ENCODE results near the gene FTHL17.

Gene FTHL17

DNA sequence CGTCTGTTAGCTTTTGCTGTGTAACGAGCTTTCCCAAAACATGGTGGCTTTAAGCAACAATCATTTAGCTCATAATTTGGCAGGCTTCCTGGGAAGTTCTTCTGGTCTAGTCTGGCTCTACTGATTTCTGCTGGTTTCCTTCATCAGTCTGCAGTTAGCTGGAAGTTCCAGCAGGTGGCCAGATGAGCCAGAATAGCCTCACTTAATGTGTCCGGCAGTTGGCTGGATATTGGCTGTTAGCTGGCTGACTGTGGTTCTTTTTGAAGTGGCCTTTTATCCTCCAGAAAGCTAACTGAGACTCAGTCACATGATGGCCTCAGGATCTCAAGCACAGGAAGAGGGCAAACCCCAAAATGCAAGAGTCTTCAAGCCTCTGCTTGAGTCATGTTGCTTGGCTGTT, 34.9 kb downstream of the FTHL17 start:
- peak; percentile 33 for DNase-seq

DNA sequence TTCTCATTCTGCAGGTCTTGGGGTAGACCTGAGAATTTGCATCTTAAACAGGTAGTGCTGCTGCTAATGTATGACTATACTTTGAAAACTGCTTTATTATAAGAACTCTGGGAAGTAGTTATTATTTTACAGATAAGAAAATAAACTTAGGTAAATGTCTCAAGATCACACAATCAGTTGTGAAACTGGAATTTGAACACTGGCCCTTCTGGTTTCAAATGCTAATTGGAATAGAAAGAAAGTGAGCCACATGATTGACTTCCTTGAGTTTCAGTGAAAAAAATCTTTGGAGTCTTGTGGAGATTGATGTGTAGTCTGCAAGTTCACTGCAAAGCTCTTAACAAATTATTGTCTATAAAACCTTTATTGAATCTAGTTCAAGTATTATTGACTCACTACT, 44.5 kb downstream of the FTHL17 start:
- no peak for DNase-seq

DNA sequence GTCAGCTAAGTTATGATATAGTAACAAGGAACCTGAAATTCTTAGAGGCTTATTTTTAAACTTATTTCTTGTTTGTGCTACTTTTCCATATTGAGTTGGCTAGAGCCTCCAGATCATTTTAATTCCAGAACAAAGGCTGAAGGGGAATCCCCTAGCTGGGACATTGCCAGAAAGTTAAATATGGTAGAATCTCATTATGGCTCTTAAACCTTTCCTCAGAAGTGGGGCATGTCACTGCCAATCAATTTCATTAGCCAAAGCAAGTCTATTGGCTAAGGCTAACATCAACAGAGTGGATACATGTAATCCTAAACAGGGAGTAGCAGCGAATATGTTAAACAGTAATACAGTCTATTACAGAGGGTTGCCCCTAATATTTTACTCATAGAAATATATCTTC, 47.0 kb downstream of the FTHL17 start:
- no peak for DNase-seq

DNA sequence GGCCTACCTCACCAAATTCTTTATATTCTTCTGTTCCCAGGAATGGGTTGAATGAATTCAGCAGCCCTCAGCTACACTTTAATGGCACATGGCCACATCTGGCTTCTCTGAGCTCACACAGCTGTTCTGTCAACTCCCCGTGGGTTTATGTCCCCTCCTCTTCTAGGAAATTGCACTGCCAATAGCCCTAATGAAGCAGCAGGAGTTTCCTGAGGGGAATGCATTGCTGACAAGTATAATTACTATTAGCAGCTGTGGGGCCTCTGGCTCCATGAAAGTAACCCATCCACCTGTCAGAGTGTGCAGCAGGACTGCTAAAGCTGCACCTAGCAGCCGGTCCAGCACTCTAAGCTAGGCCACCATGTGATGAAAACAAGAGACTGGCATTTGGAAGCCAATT, 50.3 kb downstream of the FTHL17 start:
- DNase-seq = no peak
